NB4 (cell line): ENCODE measurements around the gene TAF6.
A peak's percentile ranks its signal among the peaks of the same experiment; 100 is the strongest.

ENCODE experiments used
- DNase-seq: peaks from one replicate; pipeline ENCODE4 v3.0.0; 2010; ENCODE audit warnings: low read depth
- H3K4me3 ChIP-seq: one replicate; pipeline ENCODE4 v1.5.1; 2011; ENCODE audit warnings: mild to moderate bottlenecking, low read depth, low read length, moderate library complexity
- MYC ChIP-seq: IDR thresholded peaks from 2 replicates; pipeline ENCODE4 v1.6.1; 2011; ENCODE audit warnings: low read depth, low read length
- POLR2A ChIP-seq: IDR thresholded peaks from 2 replicates; pipeline ENCODE4 v1.6.1; 2011; ENCODE audit warnings: mild to moderate bottlenecking; ENCODE audit not compliant: insufficient read length; ENCODE audit errors: extremely low read depth
- TF ChIP-seq, protein P1 (sequence below): IDR thresholded peaks from 2 replicates; pipeline ENCODE4 v1.6.1; 2011; ENCODE audit warnings: low read depth, low read length
- TF ChIP-seq, protein P2 (sequence below): IDR thresholded peaks from one replicate; pipeline ENCODE4 v1.5.1; 2012; ENCODE audit warnings: low read depth, low read length

The TAF6 gene

DNA sequence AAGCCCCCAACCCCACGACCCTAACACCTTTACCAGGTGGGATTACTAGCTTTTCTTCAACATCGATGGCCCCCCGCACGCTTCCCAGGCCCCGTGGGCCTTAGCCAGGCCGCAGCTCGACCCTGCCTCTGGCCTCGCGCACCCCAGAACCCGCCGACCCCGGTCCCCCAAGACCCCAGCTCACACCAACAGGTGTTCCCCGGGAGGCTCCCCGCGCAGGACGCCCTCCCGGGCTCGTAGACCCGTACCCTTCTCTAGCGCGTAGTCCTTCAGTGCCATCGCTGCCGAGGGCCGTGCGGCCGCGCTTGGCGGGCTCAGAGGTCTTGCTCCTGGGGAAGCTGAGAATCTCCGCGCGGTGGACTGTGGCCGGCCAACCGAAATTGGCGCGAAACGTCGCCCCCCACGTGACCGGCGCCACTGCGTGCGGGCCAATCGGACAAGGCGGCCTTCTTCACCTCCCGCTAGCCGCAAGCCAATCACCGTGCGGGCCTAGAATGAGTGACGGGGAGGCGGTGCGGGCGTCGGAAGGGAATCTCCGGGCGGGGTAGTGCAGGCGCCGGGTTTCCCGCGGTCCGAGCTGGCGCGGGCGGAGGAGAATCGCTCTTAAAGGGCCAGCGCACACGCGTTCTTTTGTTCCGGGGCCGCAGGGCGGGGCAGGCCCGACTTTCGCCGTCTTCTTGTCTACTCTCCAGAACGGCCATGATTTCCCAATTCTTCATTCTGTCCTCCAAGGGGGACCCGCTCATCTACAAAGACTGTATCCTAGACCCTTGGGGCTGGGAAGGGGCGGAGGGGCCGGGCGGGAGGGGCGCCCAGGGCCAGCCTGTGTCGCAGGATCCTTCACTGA lies 17.9 kb downstream of the TAF6 start, which contains the start of the genes AP4M1 and MCM7:
Gene AP4M1, plus strand, starts transcription at position 628 of the 847 bp plus-strand sequence. Its CDS starts 72 bp downstream, at position 700.
Gene MCM7, minus strand, starts transcription at position 382 of the 847 bp plus-strand sequence. Its CDS starts 103 bp downstream, at position 279.
- H3K4me3 ChIP-seq = peak within 1 kb of the TSS; percentile 99
- peak; percentile 100 for DNase-seq
- TF ChIP-seq MYC (peak; percentile 94), POLR2A (peak; percentile 90)
- TF ChIP-seq, protein P1, sequence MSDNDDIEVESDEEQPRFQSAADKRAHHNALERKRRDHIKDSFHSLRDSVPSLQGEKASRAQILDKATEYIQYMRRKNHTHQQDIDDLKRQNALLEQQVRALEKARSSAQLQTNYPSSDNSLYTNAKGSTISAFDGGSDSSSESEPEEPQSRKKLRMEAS = peak; percentile 99
- TF ChIP-seq, protein P2, sequence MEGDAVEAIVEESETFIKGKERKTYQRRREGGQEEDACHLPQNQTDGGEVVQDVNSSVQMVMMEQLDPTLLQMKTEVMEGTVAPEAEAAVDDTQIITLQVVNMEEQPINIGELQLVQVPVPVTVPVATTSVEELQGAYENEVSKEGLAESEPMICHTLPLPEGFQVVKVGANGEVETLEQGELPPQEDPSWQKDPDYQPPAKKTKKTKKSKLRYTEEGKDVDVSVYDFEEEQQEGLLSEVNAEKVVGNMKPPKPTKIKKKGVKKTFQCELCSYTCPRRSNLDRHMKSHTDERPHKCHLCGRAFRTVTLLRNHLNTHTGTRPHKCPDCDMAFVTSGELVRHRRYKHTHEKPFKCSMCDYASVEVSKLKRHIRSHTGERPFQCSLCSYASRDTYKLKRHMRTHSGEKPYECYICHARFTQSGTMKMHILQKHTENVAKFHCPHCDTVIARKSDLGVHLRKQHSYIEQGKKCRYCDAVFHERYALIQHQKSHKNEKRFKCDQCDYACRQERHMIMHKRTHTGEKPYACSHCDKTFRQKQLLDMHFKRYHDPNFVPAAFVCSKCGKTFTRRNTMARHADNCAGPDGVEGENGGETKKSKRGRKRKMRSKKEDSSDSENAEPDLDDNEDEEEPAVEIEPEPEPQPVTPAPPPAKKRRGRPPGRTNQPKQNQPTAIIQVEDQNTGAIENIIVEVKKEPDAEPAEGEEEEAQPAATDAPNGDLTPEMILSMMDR = no peak

DNA sequence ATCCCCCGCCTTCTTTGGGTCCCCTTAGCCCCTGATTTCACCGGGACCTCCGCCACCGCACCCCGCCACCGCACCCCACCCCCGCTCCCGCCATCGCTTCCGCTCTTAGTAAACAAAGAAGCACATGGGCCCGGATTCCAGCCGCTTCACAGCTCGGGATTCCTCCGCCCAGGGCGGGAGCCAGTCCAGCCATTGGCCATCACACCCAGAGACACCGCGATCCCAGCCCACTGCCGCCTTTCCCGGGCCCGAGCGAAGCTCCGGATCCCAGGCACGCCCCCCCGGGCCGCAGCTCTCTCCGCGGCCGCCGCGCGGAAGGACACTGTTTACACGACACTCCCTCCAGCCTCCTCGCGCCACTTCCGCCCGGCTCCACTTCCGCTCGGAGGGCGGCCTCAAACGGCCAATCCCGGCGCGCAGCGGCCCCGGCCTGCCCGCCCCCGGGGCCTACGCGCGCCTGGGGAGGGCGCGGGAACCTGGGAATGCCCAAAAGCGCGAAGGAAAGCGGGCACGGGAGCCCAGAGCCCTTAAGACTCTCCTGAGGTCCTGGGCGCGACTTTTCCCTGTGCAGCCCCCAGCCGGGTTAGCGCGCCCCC lies 18.6 kb downstream of the TAF6 start:
- peak overlapping the region; percentile 99 for H3K4me3 ChIP-seq
- peak; percentile 97 for TF ChIP-seq MYC
- TF ChIP-seq, protein P2 = no peak
- TF ChIP-seq, protein P1 = peak; percentile 95
- DNase-seq = peak; percentile 98

DNA sequence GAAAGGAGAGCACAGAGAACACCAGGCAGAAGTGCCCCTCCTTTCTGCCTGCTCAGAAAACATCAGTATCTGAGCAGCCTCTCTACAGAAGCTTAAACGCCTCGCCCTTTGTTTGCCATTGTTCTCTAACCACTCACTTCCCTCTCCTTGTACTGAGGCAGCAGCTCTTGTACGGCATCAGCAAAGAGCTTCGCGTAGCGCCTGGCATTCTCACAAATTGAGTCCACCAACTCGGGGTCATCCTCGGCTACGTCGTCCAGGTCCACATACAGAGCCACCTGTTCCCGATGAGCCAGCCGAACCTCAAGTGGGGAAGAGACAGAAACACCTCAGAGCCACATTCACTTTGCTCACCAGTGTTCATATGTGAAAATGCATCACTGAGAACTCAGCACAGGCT lies 19.7 kb downstream of the TAF6 start:
- H3K4me3 ChIP-seq = peak overlapping the region; percentile 99
- no peak for DNase-seq
- TF ChIP-seq, protein P2 = no peak
- TF ChIP-seq, protein P1 = no peak
- no peak for TF ChIP-seq POLR2A
- TF ChIP-seq MYC = no peak; the same call in 1 of the 2 replicates

DNA sequence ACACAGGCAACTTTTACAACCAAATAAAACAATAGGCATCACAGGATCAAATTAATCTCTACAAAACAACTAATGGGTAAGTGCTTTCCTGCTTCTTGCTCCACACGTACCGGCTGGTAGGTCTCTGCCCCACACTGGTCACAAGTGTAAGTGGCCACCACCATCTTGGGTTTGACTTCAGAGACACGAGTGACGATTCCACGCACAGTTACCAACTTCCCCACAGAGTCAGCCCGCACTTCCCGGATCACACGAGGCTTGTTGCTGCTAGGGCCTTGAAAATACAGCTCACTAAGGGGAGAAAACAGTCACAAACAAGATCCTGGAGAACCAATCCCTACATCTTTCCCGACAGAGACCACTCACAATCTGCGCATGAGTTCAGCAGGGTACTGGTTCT lies 20.2 kb downstream of the TAF6 start:
- DNase-seq = no peak
- TF ChIP-seq, protein P2 = no peak
- TF ChIP-seq, protein P1 = no peak
- TF ChIP-seq POLR2A (no peak), MYC (no peak)
- H3K4me3 ChIP-seq = peak overlapping the region; percentile 99

DNA sequence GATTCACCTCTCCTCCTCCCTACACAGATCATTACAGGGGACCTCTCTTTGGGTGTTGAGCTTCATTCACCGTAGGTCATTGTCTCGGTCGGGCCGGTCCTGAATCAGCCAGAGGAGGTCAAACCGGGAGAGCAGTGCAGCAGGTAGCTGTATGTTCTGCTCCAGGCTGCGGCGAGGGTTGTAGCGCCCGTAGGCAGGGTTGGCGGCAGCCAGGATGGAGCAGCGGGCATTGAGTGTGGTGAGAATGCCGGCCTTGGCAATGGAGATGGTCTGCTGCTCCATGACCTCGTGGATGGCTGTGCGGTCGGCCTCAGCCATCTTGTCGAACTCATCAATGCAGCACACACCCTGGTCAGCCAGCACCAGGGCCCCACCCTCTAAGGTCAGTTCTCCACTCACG lies 23.5 kb downstream of the TAF6 start:
- no peak overlapping the region for H3K4me3 ChIP-seq
- TF ChIP-seq MYC = no peak
- TF ChIP-seq, protein P2 = no peak
- TF ChIP-seq POLR2A = no peak
- TF ChIP-seq, protein P1 = no peak
- no peak for DNase-seq
